Activated T-cell treated with anti-CD3 and anti-CD28 coated beads, Interleukin-2, amount 50 U/mL, for 24 hours (primary cell): ENCODE measurements around the gene UAP1L1.

Source experiments
- DNase-seq: peaks from one replicate; pipeline ENCODE4 v3.0.0-alpha.2; 2020
- H3K27ac Mint-ChIP-seq: 2 replicates; pipeline ENCODE4 v1.8.0; 2020; ENCODE audit warnings: mild to moderate bottlenecking, mixed read lengths
- H3K27me3 Mint-ChIP-seq: 2 replicates; pipeline ENCODE4 v1.8.0; 2020; ENCODE audit warnings: mixed read lengths
- H3K36me3 Mint-ChIP-seq: 2 replicates; pipeline ENCODE4 v1.8.0; 2020; ENCODE audit warnings: low read depth, mixed read lengths
- H3K4me1 Mint-ChIP-seq: 2 replicates; pipeline ENCODE4 v1.8.0; 2020; ENCODE audit warnings: low read depth, mixed read lengths
- H3K4me3 Mint-ChIP-seq: 2 replicates; pipeline ENCODE4 v1.8.0; 2020; ENCODE audit warnings: mild to moderate bottlenecking, moderate library complexity, mixed read lengths
- H3K9me3 Mint-ChIP-seq: 2 replicates; pipeline ENCODE4 v1.8.0; 2020; ENCODE audit warnings: mixed read lengths

Gene UAP1L1

GRCh38 chr9:137049544-137050449, 27.5 kb upstream of the UAP1L1 start:
- no peaks in the 10 kb centered on the region for H3K9me3 Mint-ChIP-seq
- no peak overlapping the region for H3K27ac Mint-ChIP-seq
- H3K4me1 Mint-ChIP-seq: peaks cover 13% of the 10 kb centered on the region
- no peak overlapping the region for H3K4me3 Mint-ChIP-seq
- peaks cover 57% of the 10 kb centered on the region for H3K27me3 Mint-ChIP-seq
- H3K36me3 Mint-ChIP-seq: no peaks in the 10 kb centered on the region
- DNase-seq: peak; percentile 68

DNA sequence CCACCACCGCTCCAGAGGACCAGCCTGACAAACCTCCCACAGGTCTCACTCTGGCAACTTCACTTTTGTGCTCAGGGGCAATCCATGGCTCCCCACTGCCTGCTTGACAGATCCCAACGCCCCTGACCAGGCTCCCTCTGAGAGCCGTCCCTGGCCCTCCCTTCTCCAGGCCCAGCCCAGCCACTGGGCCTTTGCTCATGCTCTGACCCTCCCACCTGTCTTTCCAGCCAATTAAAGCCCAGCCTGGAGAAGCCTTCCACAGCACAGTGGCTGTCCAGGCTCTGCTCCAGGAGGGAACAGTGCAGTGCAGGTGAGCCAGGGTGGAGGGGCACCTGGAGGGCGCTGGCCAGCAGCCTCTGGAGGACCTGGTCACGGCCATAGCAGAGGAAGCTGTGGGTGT, 26.7 kb upstream of the UAP1L1 start:
- H3K4me3 Mint-ChIP-seq: no peak overlapping the region
- DNase-seq: no peak
- no peak overlapping the region for H3K27ac Mint-ChIP-seq
- no peaks in the 10 kb centered on the region for H3K36me3 Mint-ChIP-seq
- peaks cover 7% of the 10 kb centered on the region for H3K4me1 Mint-ChIP-seq
- no peaks in the 10 kb centered on the region for H3K9me3 Mint-ChIP-seq
- peaks cover 52% of the 10 kb centered on the region for H3K27me3 Mint-ChIP-seq

GRCh38 chr9:137051145-137051724, 26.1 kb upstream of the UAP1L1 start:
- Mint-ChIP-seq H3K36me3 (no peaks in the 10 kb centered on the region), H3K27ac (no peak overlapping the region), H3K9me3 (no peaks in the 10 kb centered on the region), H3K27me3 (peaks cover 52% of the 10 kb centered on the region), H3K4me1 (peaks cover 7% of the 10 kb centered on the region), H3K4me3 (no peak overlapping the region)
- no peak for DNase-seq

- peaks cover 42% of the 10 kb centered on the region for H3K27me3 Mint-ChIP-seq
- DNase-seq: no peak
- H3K4me1 Mint-ChIP-seq: peaks cover 4% of the 10 kb centered on the region
- no peaks in the 10 kb centered on the region for H3K9me3 Mint-ChIP-seq
- H3K4me3 Mint-ChIP-seq: no peak overlapping the region
- H3K36me3 Mint-ChIP-seq: no peaks in the 10 kb centered on the region
- no peak overlapping the region for H3K27ac Mint-ChIP-seq
Measured at GRCh38 chr9:137052293-137052692, 25.0 kb upstream of the UAP1L1 start.

- Mint-ChIP-seq H3K36me3 (no peaks in the 10 kb centered on the region), H3K4me1 (peaks cover 4% of the 10 kb centered on the region), H3K4me3 (no peak overlapping the region), H3K27me3 (peaks cover 34% of the 10 kb centered on the region), H3K9me3 (no peaks in the 10 kb centered on the region), H3K27ac (no peak overlapping the region)
- no peak for DNase-seq
Measured at GRCh38 chr9:137052998-137053943, 24.0 kb upstream of the UAP1L1 start.

DNA sequence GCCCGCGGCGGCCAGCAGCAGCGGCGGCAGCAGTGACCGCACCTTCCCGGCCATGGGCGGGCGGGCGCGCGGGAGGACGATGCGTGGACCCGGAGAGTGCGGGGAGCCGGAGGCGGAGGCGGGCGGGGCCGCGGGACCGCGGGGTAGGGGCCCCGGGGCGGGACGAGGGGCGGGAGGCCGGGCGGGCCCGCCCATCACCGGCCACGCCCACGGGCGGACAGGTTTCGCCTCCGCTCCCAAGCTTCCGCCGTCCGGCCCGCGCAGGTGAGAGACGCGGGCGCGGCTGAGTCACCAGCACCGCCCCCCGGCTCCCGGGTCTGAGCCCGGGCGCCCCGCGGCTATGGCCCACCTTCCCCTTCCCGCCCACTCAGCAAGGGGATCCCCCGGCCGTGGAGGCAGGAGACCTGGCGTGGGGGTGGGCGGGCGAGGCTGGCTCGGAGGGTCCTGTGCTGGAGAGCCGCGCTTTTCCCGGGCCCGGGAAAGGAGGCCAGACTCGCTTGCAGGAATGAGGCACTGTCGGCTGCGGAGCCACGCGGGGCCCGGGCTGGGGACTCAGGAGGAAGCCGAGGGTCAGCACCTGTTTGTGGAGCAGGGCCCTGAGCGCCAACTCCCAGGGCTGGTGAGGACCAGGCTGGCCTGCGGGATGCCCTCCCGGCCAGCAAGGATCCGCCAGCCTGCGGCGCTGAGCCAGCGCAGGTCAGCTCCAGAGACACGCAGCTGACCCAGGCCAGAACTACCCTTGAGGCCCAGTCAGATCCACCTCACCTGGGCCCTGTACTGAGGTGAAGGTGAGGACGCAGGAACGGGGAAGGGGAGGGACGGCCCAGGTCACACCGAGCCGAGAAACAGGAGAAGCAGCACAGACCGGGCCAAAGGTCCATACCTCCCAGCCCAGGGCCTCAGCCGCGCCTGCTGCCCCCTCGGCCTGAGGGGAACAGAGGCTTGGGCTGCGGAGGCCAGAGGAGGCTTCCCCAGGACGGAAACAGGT, 23.1 kb upstream of the UAP1L1 start, which contains the start of gene ENTPD2:
Gene ENTPD2 (minus strand): TSS at position 118 of the 988 bp plus-strand sequence. CDS start 64 bp downstream, at position 54.
- H3K9me3 Mint-ChIP-seq: no peaks in the 10 kb centered on the region
- peak; percentile 60 for DNase-seq
- H3K4me1 Mint-ChIP-seq: peaks cover 4% of the 10 kb centered on the region
- H3K27ac Mint-ChIP-seq: no peak within 1 kb of the TSS
- no peaks in the 10 kb centered on the region for H3K36me3 Mint-ChIP-seq
- H3K4me3 Mint-ChIP-seq: no peak within 1 kb of the TSS
- peaks cover 29% of the 10 kb centered on the region for H3K27me3 Mint-ChIP-seq

GRCh38 chr9:137054932-137055384, 22.4 kb upstream of the UAP1L1 start:
- Mint-ChIP-seq H3K9me3 (no peaks in the 10 kb centered on the region), H3K36me3 (no peaks in the 10 kb centered on the region), H3K27ac (no peak overlapping the region), H3K4me1 (no peaks in the 10 kb centered on the region), H3K4me3 (no peak overlapping the region), H3K27me3 (peaks cover 22% of the 10 kb centered on the region)
- no peak for DNase-seq

- H3K4me1 Mint-ChIP-seq: no peaks in the 10 kb centered on the region
- H3K27ac Mint-ChIP-seq: no peak overlapping the region
- no peaks in the 10 kb centered on the region for H3K36me3 Mint-ChIP-seq
- no peak overlapping the region for H3K4me3 Mint-ChIP-seq
- no peaks in the 10 kb centered on the region for H3K9me3 Mint-ChIP-seq
- DNase-seq: no peak
- H3K27me3 Mint-ChIP-seq: peaks cover 15% of the 10 kb centered on the region
Measured at GRCh38 chr9:137055385-137056364, 21.6 kb upstream of the UAP1L1 start.

- Mint-ChIP-seq H3K9me3 (no peaks in the 10 kb centered on the region), H3K27ac (no peak overlapping the region), H3K4me3 (no peak overlapping the region), H3K27me3 (peaks cover 11% of the 10 kb centered on the region), H3K4me1 (no peaks in the 10 kb centered on the region), H3K36me3 (no peaks in the 10 kb centered on the region)
- no peak for DNase-seq
Measured at GRCh38 chr9:137056739-137057415, 20.4 kb upstream of the UAP1L1 start.

GRCh38 chr9:137057545-137057944, 19.8 kb upstream of the UAP1L1 start:
- no peaks in the 10 kb centered on the region for H3K36me3 Mint-ChIP-seq
- DNase-seq: no peak
- no peaks in the 10 kb centered on the region for H3K4me1 Mint-ChIP-seq
- peaks cover 5% of the 10 kb centered on the region for H3K27me3 Mint-ChIP-seq
- no peaks in the 10 kb centered on the region for H3K9me3 Mint-ChIP-seq
- H3K4me3 Mint-ChIP-seq: no peak overlapping the region
- H3K27ac Mint-ChIP-seq: no peak overlapping the region

- H3K27ac Mint-ChIP-seq: no peak overlapping the region
- no peaks in the 10 kb centered on the region for H3K4me1 Mint-ChIP-seq
Measured at GRCh38 chr9:137058521-137059234, 18.6 kb upstream of the UAP1L1 start.

GRCh38 chr9:137062384-137062783, 14.9 kb upstream of the UAP1L1 start:
- H3K4me3 Mint-ChIP-seq: no peak overlapping the region
- peaks cover 2% of the 10 kb centered on the region for H3K27me3 Mint-ChIP-seq
- H3K27ac Mint-ChIP-seq: no peak overlapping the region
- peaks cover 2% of the 10 kb centered on the region for H3K4me1 Mint-ChIP-seq
- H3K9me3 Mint-ChIP-seq: no peaks in the 10 kb centered on the region
- peaks cover 2% of the 10 kb centered on the region for H3K36me3 Mint-ChIP-seq
- no peak for DNase-seq

More at GRCh38 chr9:137058521-137059234, 18.6 kb upstream of the UAP1L1 start:
- no peak for DNase-seq
- Mint-ChIP-seq H3K36me3 (no peaks in the 10 kb centered on the region), H3K27me3 (no peaks in the 10 kb centered on the region), H3K4me3 (no peak overlapping the region), H3K9me3 (no peaks in the 10 kb centered on the region)
